ENCODE results near the gene IL17A.

The IL17A gene

DNA sequence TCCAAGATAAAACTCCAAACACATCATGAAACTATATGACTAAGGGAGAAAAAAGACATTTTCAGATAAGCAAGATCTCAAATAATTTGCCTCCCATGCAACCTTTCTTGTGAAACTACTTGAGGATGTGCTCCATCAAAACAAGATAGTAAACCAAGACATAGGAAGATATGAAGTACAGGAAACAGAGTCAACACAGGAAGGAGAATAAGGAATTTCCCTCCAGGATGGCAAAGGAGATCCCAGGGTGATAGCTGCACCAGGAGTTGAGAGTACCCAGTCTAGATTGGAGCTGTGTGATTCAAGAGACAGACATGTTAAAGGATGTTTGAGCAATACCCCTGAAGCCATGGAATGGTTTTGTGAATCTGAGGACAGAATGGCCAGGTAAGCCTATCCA lies 15.3 kb downstream of the IL17A start:
- no peaks in the 10 kb centered on the region for H3K4me1 ChIP-seq
- H3K27ac ChIP-seq = no peak overlapping the region
- no peak overlapping the region for H3K4me3 ChIP-seq
- H3K27me3 ChIP-seq = no peaks in the 10 kb centered on the region
- no peak for TF ChIP-seq Cebpa-rat (IDR thresholded peaks at IDR 0.05)
- H3K36me3 ChIP-seq = no peaks in the 10 kb centered on the region
- H3K4me2 ChIP-seq = no peak overlapping the region
- peaks cover 29 to 49% (median 39%) of the 10 kb centered on the region in 11 experiments for H3K9me3 ChIP-seq (replicated peaks in 1 of 11)
- H4K20me1 ChIP-seq = no peaks in the 10 kb centered on the region
- H3K9ac ChIP-seq = no peak overlapping the region

DNA sequence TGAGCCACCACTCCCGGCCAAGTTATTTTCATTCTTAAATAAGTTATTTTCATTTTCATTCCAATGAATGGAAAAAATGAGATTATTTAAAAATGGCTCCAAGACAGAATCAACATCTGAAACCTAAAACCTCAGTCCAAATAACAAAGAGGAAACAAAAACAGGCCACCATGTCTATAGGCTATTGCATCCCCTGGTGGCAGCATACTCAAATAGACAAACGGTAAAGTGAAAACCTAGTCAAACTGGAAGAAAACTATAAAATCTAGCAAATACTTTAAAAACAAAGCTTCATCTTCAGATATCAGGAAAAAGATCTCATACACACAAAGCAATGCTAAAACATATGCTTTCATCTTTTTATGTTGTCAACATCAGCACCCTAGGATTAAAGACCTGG lies 20.9 kb downstream of the IL17A start:
- H3K36me3 ChIP-seq = no peaks in the 10 kb centered on the region
- no peaks in the 10 kb centered on the region for H3K4me1 ChIP-seq
- H3K27me3 ChIP-seq = no peaks in the 10 kb centered on the region
- H3K9me3 ChIP-seq (replicated peaks in 1 of 11) = peaks cover 4 to 19% (median 13%) of the 10 kb centered on the region in 11 experiments; a peak in 18 of 22 replicates
- TF ChIP-seq Cebpa-rat (IDR thresholded peaks at IDR 0.05) = no peak
- H4K20me1 ChIP-seq = no peaks in the 10 kb centered on the region
- H3K27ac ChIP-seq = no peak overlapping the region
- no peak overlapping the region for H3K9ac ChIP-seq
- no peak overlapping the region for H3K4me3 ChIP-seq
- H3K4me2 ChIP-seq = no peak overlapping the region

DNA sequence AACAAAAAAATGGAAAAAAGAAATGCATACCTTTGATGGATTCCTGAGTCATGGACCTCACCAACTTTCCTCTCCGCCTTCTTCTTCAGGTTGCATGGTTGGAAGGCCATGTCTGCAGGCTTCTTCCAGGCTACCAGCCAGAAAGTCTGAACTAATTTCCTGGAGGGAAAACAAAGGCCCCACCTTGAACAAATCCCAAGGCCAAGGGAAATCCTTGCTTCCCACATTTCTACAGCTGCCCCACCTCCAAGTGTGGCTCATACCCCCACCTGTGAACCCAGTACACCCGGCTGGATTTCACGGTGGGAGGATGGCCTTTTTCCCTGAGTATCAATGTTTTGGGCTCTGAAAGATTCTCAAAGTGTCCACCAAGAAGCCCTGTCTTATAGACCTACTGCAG lies 22.4 kb downstream of the IL17A start:
- no peak overlapping the region for H3K4me3 ChIP-seq
- peaks cover 0 to 17% (median 12%) of the 10 kb centered on the region in 11 experiments; a peak in 14 of 22 replicates for H3K9me3 ChIP-seq (replicated peaks in 1 of 11)
- TF ChIP-seq Cebpa-rat (IDR thresholded peaks at IDR 0.05) = no peak
- no peaks in the 10 kb centered on the region for H3K27me3 ChIP-seq
- H3K4me1 ChIP-seq = no peaks in the 10 kb centered on the region
- H3K27ac ChIP-seq = no peak overlapping the region
- no peak overlapping the region for H3K4me2 ChIP-seq
- no peak overlapping the region for H3K9ac ChIP-seq
- H4K20me1 ChIP-seq = no peaks in the 10 kb centered on the region
- no peaks in the 10 kb centered on the region for H3K36me3 ChIP-seq

DNA sequence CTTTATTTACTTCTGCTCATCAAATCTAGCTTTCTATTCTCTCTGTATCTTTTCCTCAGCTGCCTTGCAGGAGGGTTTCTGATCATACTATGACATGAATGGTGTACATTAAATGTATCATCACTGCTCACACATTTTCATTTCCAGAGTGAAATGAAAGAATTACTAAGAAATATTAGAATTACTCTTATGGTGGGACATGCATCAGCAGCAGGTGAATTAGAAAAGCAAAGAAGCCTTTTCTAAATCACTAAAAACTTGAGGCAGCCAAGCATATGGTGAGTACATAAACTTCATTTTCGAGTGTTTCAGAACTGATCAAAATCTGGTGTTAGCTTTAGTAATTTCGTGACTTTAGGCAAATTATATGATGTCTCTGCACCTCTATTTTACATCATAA lies 23.6 kb downstream of the IL17A start:
- Histone ChIP-seq H3K27me3 (no peaks in the 10 kb centered on the region), H3K27ac (no peak overlapping the region), H3K4me3 (no peak overlapping the region), H3K36me3 (no peaks in the 10 kb centered on the region), H4K20me1 (no peaks in the 10 kb centered on the region), H3K9me3 (replicated peaks in 1 of 11) (peaks cover 0 to 17% (median 12%) of the 10 kb centered on the region in 11 experiments; a peak in 14 of 22 replicates), H3K9ac (no peak overlapping the region), H3K4me2 (no peak overlapping the region), H3K4me1 (no peaks in the 10 kb centered on the region)
- no peak for TF ChIP-seq Cebpa-rat (IDR thresholded peaks at IDR 0.05)

DNA sequence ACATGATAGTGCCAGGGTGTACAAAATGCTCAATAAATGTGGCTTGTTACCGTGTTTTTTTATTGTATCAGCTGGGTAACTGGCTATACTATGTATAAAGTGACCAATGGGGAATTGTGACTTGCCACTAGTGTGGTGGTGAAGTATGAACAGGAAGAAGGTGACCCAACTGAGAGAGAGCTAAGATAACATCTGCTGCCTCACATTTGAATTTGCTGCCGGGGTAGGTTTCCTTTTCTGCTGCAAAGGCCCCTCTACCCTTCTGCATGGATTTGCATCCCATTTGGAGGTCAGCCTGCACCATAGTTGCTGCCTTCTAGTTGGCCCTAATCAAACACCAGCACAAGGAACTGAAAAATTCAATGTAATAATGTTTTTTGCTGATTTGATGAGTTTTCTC lies 24.1 kb downstream of the IL17A start:
- Histone ChIP-seq H3K4me3 (no peak overlapping the region), H3K36me3 (no peaks in the 10 kb centered on the region), H3K9ac (no peak overlapping the region), H3K27me3 (no peaks in the 10 kb centered on the region), H3K9me3 (replicated peaks in 1 of 11) (peaks cover 0 to 17% (median 12%) of the 10 kb centered on the region in 11 experiments; a peak in 14 of 22 replicates), H3K27ac (no peak overlapping the region), H3K4me2 (no peak overlapping the region), H4K20me1 (no peaks in the 10 kb centered on the region), H3K4me1 (no peaks in the 10 kb centered on the region)
- TF ChIP-seq Cebpa-rat (IDR thresholded peaks at IDR 0.05) = no peak

DNA sequence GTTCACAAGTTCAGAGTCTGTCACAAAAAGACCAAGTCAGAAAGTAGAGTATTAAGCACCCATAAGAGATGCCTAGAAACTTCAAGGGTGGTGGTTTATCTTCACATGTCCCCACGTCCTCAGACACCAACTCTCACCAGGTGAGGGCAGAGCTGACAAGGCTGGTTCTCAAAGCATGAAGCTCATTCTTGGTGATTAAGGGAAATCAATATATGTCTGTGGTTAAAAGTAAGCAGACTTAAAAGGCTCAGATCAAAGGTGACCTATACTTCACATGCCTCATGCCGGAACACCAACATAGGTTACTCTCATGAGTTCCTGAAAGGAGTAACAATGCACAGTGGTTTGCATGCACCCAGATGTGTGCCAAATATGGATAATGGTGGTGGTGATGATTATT lies 27.0 kb downstream of the IL17A start:
- Histone ChIP-seq H3K27ac (no peak overlapping the region), H3K4me3 (no peak overlapping the region), H4K20me1 (no peaks in the 10 kb centered on the region), H3K27me3 (no peaks in the 10 kb centered on the region), H3K9ac (no peak overlapping the region), H3K4me1 (0 out of 20 replicates have a peak, but pooled peaks cover 0 to 7% (median 0%) of the 10 kb centered on the region in 10 experiments), H3K9me3 (replicated peaks in 1 of 11) (0 out of 22 replicates have a peak, but pooled peaks cover 0 to 4% (median 0%) of the 10 kb centered on the region in 11 experiments), H3K36me3 (no peaks in the 10 kb centered on the region), H3K4me2 (no peak overlapping the region)
- no peak for TF ChIP-seq Cebpa-rat (IDR thresholded peaks at IDR 0.05)

DNA sequence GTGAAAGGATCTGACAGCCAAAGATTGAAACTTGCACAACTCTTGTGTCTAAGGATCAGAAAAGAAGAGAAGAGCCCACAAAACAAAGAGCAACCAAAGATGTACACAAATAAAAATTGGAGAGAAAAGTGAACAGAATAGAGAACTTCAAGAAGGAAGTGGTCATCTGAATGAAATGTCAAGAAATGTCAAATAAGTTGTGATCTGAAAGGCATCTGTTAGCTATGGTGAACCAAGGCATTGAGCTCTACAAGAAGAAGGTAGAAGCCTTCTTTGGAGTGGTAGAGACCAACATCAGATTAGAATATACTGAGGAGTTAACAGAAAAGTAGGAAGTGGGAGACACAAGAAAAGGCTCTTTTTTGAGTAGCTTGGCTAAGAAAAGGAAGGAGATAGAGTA lies 29.6 kb downstream of the IL17A start:
- Histone ChIP-seq H4K20me1 (no peaks in the 10 kb centered on the region), H3K9me3 (replicated peaks in 1 of 11) (no peaks in the 10 kb centered on the region), H3K27ac (no peak overlapping the region), H3K27me3 (no peaks in the 10 kb centered on the region), H3K4me1 (0 out of 20 replicates have a peak, but pooled peaks cover 0 to 7% (median 0%) of the 10 kb centered on the region in 10 experiments), H3K9ac (no peak overlapping the region), H3K4me2 (no peak overlapping the region), H3K36me3 (no peaks in the 10 kb centered on the region), H3K4me3 (no peak overlapping the region)
- no peak for TF ChIP-seq Cebpa-rat (IDR thresholded peaks at IDR 0.05)

DNA sequence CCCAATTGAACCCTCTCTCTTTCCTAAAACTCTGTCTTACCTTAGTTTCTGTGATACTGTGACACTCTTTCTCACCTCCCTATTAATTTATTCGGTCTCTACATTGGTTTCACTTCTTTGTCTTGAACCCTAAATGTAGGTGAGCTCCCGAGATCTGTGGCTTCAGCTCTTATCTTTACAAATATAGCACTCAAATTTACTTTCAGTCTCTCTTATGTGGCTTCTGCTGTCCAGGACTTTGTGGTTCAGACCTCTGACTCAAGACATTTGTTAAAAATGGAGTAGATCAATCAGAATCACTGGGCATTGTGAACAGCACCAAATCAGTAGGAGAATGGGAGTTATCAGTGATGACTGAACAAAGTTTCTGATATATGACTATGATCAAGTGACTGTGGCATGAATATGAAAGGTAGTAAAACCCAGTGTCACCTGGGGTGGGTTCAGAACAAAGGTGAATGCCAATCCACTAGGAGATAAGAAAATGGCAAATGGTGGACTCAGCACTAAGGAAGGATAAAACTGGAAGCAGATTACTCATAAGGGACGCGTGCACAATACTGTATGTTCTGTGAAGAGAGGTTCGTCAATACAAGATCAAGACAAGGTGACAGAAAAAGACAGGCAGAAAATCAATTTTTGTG lies 30.9 kb downstream of the IL17A start:
- Histone ChIP-seq H3K4me3 (no peak overlapping the region), H3K4me1 (peaks cover 0 to 7% (median 0%) of the 10 kb centered on the region in 10 experiments; a peak in 1 of 20 replicates), H3K36me3 (no peaks in the 10 kb centered on the region), H3K4me2 (no peak overlapping the region), H3K27ac (no peak overlapping the region), H3K27me3 (no peaks in the 10 kb centered on the region), H3K9ac (no peak overlapping the region), H3K9me3 (replicated peaks in 1 of 11) (no peaks in the 10 kb centered on the region), H4K20me1 (no peaks in the 10 kb centered on the region)
- no peak for TF ChIP-seq Cebpa-rat (IDR thresholded peaks at IDR 0.05)

DNA sequence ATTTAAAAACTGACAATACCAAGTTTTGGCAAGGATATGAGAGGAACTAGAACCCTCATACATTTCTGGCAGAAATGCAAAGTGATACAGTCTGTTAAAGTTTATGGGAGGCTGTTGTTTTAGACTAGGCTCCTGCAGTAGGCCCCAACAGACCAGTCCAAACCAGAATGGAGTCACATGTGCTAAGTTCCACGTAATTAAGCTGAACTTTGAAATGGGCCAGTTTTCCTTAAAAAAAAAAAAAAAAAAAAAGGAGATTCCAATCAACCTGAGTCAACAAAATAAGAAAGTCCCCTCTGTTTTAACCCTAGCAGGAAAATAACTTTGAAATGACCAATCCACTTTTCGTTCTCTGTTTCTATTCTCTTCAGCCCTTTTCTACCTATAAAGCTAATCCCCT lies 31.6 kb downstream of the IL17A start:
- no peaks in the 10 kb centered on the region for H3K27me3 ChIP-seq
- no peaks in the 10 kb centered on the region for H3K9me3 ChIP-seq (replicated peaks in 1 of 11)
- H3K36me3 ChIP-seq = no peaks in the 10 kb centered on the region
- no peak for TF ChIP-seq Cebpa-rat (IDR thresholded peaks at IDR 0.05)
- H3K4me2 ChIP-seq = no peak overlapping the region
- no peak overlapping the region for H3K27ac ChIP-seq
- no peak overlapping the region for H3K4me3 ChIP-seq
- no peak overlapping the region for H3K9ac ChIP-seq
- H3K4me1 ChIP-seq = peaks cover 0 to 7% (median 0%) of the 10 kb centered on the region in 10 experiments; a peak in 1 of 20 replicates
- H4K20me1 ChIP-seq = no peaks in the 10 kb centered on the region

DNA sequence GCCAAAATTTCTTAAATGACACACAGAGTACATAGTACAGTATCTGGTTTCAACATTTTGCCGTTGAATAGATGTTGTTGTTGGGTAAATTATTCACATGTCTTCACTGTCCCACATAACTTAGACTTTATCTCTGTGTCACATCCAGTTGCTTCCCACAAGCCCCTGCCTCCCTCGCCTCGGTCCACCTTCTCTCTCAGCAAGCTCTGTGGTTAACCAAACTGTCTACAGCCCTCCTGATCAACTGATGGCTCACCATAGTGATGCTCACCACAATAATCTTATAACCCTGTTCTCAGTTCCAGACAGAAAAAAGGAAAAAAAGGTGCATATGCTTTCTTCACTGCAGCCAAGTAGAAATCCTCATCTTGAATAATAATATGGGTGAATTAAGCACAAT lies 35.1 kb downstream of the IL17A start:
- Histone ChIP-seq H3K27me3 (no peaks in the 10 kb centered on the region), H3K27ac (no peak overlapping the region), H3K9me3 (replicated peaks in 1 of 11) (no peaks in the 10 kb centered on the region; a peak in 1 of 22 replicates), H3K4me3 (no peak overlapping the region), H3K9ac (no peak overlapping the region), H3K4me2 (no peak overlapping the region), H3K4me1 (peaks cover 0 to 4% (median 0%) of the 10 kb centered on the region in 10 experiments; a peak in 1 of 20 replicates), H3K36me3 (no peaks in the 10 kb centered on the region), H4K20me1 (no peaks in the 10 kb centered on the region)
- no peak for TF ChIP-seq Cebpa-rat (IDR thresholded peaks at IDR 0.05)

Measured in BLaER1 treated with 17β-estradiol and CSF1 and Interleukin-3, amounts not matched to agents 10 nM and 100 nM (cell line).